ENCODE results near the gene KCTD6.

GRCh38 chr3:58502872-58503271, 11.0 kb downstream of the KCTD6 start:
- TF ChIP-seq, protein P1, sequence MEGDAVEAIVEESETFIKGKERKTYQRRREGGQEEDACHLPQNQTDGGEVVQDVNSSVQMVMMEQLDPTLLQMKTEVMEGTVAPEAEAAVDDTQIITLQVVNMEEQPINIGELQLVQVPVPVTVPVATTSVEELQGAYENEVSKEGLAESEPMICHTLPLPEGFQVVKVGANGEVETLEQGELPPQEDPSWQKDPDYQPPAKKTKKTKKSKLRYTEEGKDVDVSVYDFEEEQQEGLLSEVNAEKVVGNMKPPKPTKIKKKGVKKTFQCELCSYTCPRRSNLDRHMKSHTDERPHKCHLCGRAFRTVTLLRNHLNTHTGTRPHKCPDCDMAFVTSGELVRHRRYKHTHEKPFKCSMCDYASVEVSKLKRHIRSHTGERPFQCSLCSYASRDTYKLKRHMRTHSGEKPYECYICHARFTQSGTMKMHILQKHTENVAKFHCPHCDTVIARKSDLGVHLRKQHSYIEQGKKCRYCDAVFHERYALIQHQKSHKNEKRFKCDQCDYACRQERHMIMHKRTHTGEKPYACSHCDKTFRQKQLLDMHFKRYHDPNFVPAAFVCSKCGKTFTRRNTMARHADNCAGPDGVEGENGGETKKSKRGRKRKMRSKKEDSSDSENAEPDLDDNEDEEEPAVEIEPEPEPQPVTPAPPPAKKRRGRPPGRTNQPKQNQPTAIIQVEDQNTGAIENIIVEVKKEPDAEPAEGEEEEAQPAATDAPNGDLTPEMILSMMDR (IDR thresholded peaks at IDR 0.05), result no peak
- no peak for TF ChIP-seq POLR2A (IDR thresholded peaks at IDR 0.05)

Measured in Peyer's patch (tissue), 4 donors.